Keratinocyte (primary cell): ENCODE results near the gene RANBP3. TPM values are rescaled to one million over a fixed set of nuclear protein-coding genes. Genes with fewer than 3 reads are reported as not detected.
A peak's percentile ranks its signal among the peaks of the same experiment; 100 is the strongest.
"Not testable (repeated sequence)": the region's sequence is repeated elsewhere in the genome, so short reads cannot be mapped to it uniquely, and the experiment has no call there.

Experiments used
- DNase-seq: peaks from one replicate; pipeline ENCODE4 v3.0.0-alpha.2; 2011; ENCODE audit warnings: low read depth, missing footprints, low spot score
- FAIRE-seq: peaks from 2 replicates; lab custom pipeline; 2011; peaks lifted over from hg19 to GRCh38; lab: Jason Lieb, UNC
- H2AFZ ChIP-seq: 2 replicates; pipeline ENCODE4 v1.6.0; 2012; ENCODE audit warnings: low read length, control low read depth, inconsistent platforms; ENCODE audit not compliant: control insufficient read depth
- H3K27ac ChIP-seq: 2 replicates; pipeline ENCODE4 v1.5.1; 2011; ENCODE audit warnings: low read length; ENCODE audit not compliant: control insufficient read depth, insufficient read depth
- H3K27me3 ChIP-seq: 3 replicates; pipeline ENCODE4 v1.6.0; 2011; ENCODE audit warnings: low read length; ENCODE audit not compliant: control insufficient read depth, insufficient read depth; ENCODE audit errors: extremely low read depth
- H3K36me3 ChIP-seq, 2 experiments: 2 replicates in 1 of 2; 3 replicates in 1 of 2; pipeline ENCODE4 v1.5.1; 2011; ENCODE audit warnings: low read length in 2 of 2, mild to moderate bottlenecking in 1 of 2; ENCODE audit not compliant: control insufficient read depth in 2 of 2, insufficient read depth in 2 of 2; ENCODE audit errors: extremely low read depth in 1 of 2
- H3K4me1 ChIP-seq: 3 replicates; pipeline ENCODE4 v1.5.1; 2011; ENCODE audit warnings: low read length; ENCODE audit not compliant: control insufficient read depth, insufficient read depth; ENCODE audit errors: extremely low read depth
- H3K4me2 ChIP-seq: 3 replicates; pipeline ENCODE4 v1.6.0; 2011; ENCODE audit warnings: low read depth, low read length; ENCODE audit not compliant: control insufficient read depth, insufficient read depth; ENCODE audit errors: extremely low read depth
- H3K4me3 ChIP-seq, 3 experiments: fragments of 200-600 bp in 1 of 3; sonication (generic) in 1 of 3; 2 replicates in 2 of 3; 3 replicates in 1 of 3; pipeline ENCODE4 v1.5.1; 2011 to 2016; ENCODE audit warnings: low read length in 3 of 3, mild to moderate bottlenecking in 3 of 3, control low read depth in 2 of 3, inconsistent platforms in 1 of 3, low read depth in 1 of 3, mixed read lengths in 1 of 3, mixed run types in 1 of 3, moderate library complexity in 1 of 3; ENCODE audit not compliant: control insufficient read depth in 2 of 3, insufficient read depth in 2 of 3; ENCODE audit errors: extremely low read depth in 1 of 3
- H3K79me2 ChIP-seq: 2 replicates; pipeline ENCODE4 v1.6.0; 2012; ENCODE audit warnings: low read length; ENCODE audit not compliant: control insufficient read depth, insufficient read depth
- H3K9ac ChIP-seq: 3 replicates; pipeline ENCODE4 v1.6.0; 2011; ENCODE audit warnings: low read length; ENCODE audit not compliant: control insufficient read depth, insufficient read depth; ENCODE audit errors: extremely low read depth
- H3K9me1 ChIP-seq: 3 replicates; pipeline ENCODE4 v1.6.0; 2011; ENCODE audit warnings: low read length; ENCODE audit not compliant: control insufficient read depth, insufficient read depth; ENCODE audit errors: extremely low read depth
- H3K9me3 ChIP-seq: 2 replicates; pipeline ENCODE4 v1.5.1; 2012; ENCODE audit warnings: low read depth, low read length; ENCODE audit not compliant: control insufficient read depth
- H4K20me1 ChIP-seq: 3 replicates; pipeline ENCODE4 v1.6.0; 2011; ENCODE audit warnings: low read length; ENCODE audit not compliant: control insufficient read depth, insufficient read depth; ENCODE audit errors: extremely low read depth
- CTCF ChIP-seq, 3 experiments: IDR thresholded peaks in 1 of 3; conservative IDR thresholded peaks in 1 of 3; optimal IDR thresholded peaks in 1 of 3; 2 replicates in 2 of 3; 3 replicates in 1 of 3; pipeline versions ENCODE3 to v1.5.1; 2011; ENCODE audit warnings: low read length in 3 of 3, mild to moderate bottlenecking in 3 of 3, moderate library complexity in 2 of 3, control low read depth in 1 of 3, inconsistent platforms in 1 of 3; ENCODE audit not compliant: insufficient read depth in 2 of 3; ENCODE audit errors: extremely low read depth in 1 of 3
- EZH2 ChIP-seq: IDR thresholded peaks from one replicate; pipeline ENCODE4 v1.6.1; 2012; ENCODE audit warnings: inconsistent platforms, mild to moderate bottlenecking, low read length, moderate library complexity
- dilution Hi-C: fragments of 300-500 bp; cut with MboI; formaldehyde crosslinking; loops from one replicate; pipeline ENCODE4 v1.7.0; 2020; ENCODE audit warnings: low sequenced_read_pairs; ENCODE audit not compliant: extremely low pct_ligation_motif_present
- polyA plus RNA-seq, 5 experiments: library from polyadenylated mRNA; depleted of rRNA in 3 of 5; stranded (reverse) in 3 of 5; stranded (forward) in 1 of 5; unstranded in 1 of 5; fragments of >200 nt; gene quantifications; 1 replicate in 1 of 5; 2 replicates in 3 of 5; 3 replicates in 1 of 5; pipeline versions ENCODE4 v1.2.1 to v1.2.3, GENCODE V29; 2011 to 2012; ENCODE audit warnings: missing spikeins in 2 of 5, low read depth in 1 of 5, low replicate concordance in 1 of 5

RANBP3 gene
- polyA plus RNA-seq, 1 donor (not counting 4 experiments of a cell fraction or from before 2014, with no cell fraction given): 36.4 TPM

GRCh38 chr19:5890099-5890498 is 87.8 kb downstream of the RANBP3 start:
- no peak overlapping the region for H3K9ac ChIP-seq
- dilution Hi-C loops: no loop called here
- no peaks in the 10 kb centered on the region for H4K20me1 ChIP-seq
- H3K9me1 ChIP-seq: no peaks in the 10 kb centered on the region
- no peak overlapping the region for H3K4me2 ChIP-seq
- FAIRE-seq (no peak), DNase-seq (no peak)
- no peaks in the 10 kb centered on the region for H3K9me3 ChIP-seq
- no peaks in the 10 kb centered on the region for H3K27me3 ChIP-seq
- peaks cover 0 to 3% of the 10 kb centered on the region in 2 experiments for H3K36me3 ChIP-seq
- H2AFZ ChIP-seq: no peak overlapping the region
- TF ChIP-seq EZH2: no peak
- no peak for TF ChIP-seq CTCF (optimal IDR thresholded peaks at IDR 0.05 in 1 of 3, IDR thresholded peaks at IDR 0.05 in 1 of 3, conservative IDR thresholded peaks at IDR 0.05 in 1 of 3; ENCODE audit: extremely low read depth in 1 of 3, insufficient read depth in 2 of 3, low read length in 3 of 3)
- no peaks in the 10 kb centered on the region for H3K79me2 ChIP-seq
- H3K27ac ChIP-seq: no peak overlapping the region
- peaks cover 18% of the 10 kb centered on the region for H3K4me1 ChIP-seq
- no peak overlapping the region for H3K4me3 ChIP-seq

GRCh38 chr19:5889288-5889971 is 88.5 kb downstream of the RANBP3 start:
- Histone ChIP-seq H3K27me3 (no peaks in the 10 kb centered on the region), H3K79me2 (no peaks in the 10 kb centered on the region), H3K27ac (no peak overlapping the region), H3K9me1 (no peaks in the 10 kb centered on the region), H3K36me3 (no peaks in the 10 kb centered on the region), H3K4me3 (no peak overlapping the region), H3K4me2 (no peak overlapping the region), H3K9me3 (no peaks in the 10 kb centered on the region), H3K9ac (no peak overlapping the region), H2AFZ (no peak overlapping the region), H4K20me1 (no peaks in the 10 kb centered on the region), H3K4me1 (peaks cover 12% of the 10 kb centered on the region)
- FAIRE-seq (no peak), DNase-seq (no peak)
- TF ChIP-seq EZH2 (no peak), CTCF (optimal IDR thresholded peaks at IDR 0.05 in 1 of 3, IDR thresholded peaks at IDR 0.05 in 1 of 3, conservative IDR thresholded peaks at IDR 0.05 in 1 of 3; ENCODE audit: extremely low read depth in 1 of 3, insufficient read depth in 2 of 3, low read length in 3 of 3) (no peak)
- dilution Hi-C loops: no loop called here

GRCh38 chr19:5884065-5884811 is 93.7 kb downstream of the RANBP3 start:
- H3K79me2 ChIP-seq, H3K9me3 ChIP-seq, H3K36me3 ChIP-seq, H3K4me2 ChIP-seq, DNase-seq, H3K4me1 ChIP-seq, H2AFZ ChIP-seq, H3K9ac ChIP-seq, H3K9me1 ChIP-seq, H3K4me3 ChIP-seq, H3K27ac ChIP-seq, dilution Hi-C loops, H3K27me3 ChIP-seq, H4K20me1 ChIP-seq: not testable (repeated sequence)
- peak; percentile 52 for FAIRE-seq
